K562 (cell line): ENCODE results near the gene REC8. TPM values are rescaled to one million over a fixed set of nuclear protein-coding genes. Genes with fewer than 3 reads are reported as not detected.

Experiments used
- ARHGAP35 ChIP-seq: fragments of 450-650 bp; IDR thresholded peaks from 2 replicates; pipeline ENCODE4 v1.6.1; 2018; ENCODE audit not compliant: partially characterized antibody
- HNRNPK ChIP-seq: fragments of 200-400 bp; formaldehyde crosslinking; IDR thresholded peaks from one replicate; pipeline ENCODE4 v1.6.1; 2018; ENCODE audit warnings: mild to moderate bottlenecking, low read depth, low read length; ENCODE audit not compliant: poor library complexity, severe bottlenecking
- MED1 ChIP-seq: sonication (generic); formaldehyde crosslinking; IDR thresholded peaks from 2 replicates; pipeline ENCODE4 v1.8.1; 2023; ENCODE audit warnings: missing genetic modification reagents, borderline replicate concordance
- MEIS2 ChIP-seq: fragments of 450-650 bp; IDR thresholded peaks from 2 replicates; pipeline ENCODE4 v1.6.1; 2014; ENCODE audit warnings: mild to moderate bottlenecking; ENCODE audit not compliant: partially characterized antibody
- PHF21A ChIP-seq: fragments of 450-650 bp; IDR thresholded peaks from 2 replicates; pipeline ENCODE4 v1.6.1; 2017; ENCODE audit warnings: low read depth, borderline replicate concordance
- RB1 ChIP-seq: fragments of 450-650 bp; IDR thresholded peaks from 2 replicates; pipeline ENCODE4 v1.6.1; 2017; ENCODE audit warnings: low read depth, mild to moderate bottlenecking
- SMARCC2 ChIP-seq: fragments of 450-650 bp; IDR thresholded peaks from 2 replicates; pipeline ENCODE4 v1.6.1; 2017; ENCODE audit warnings: antibody characterized with exemption, moderate library complexity, mild to moderate bottlenecking, low read depth
- TAF15 ChIP-seq: fragments of 200-400 bp; formaldehyde crosslinking; IDR thresholded peaks from 2 replicates; pipeline ENCODE4 v1.6.1; 2017; ENCODE audit warnings: mild to moderate bottlenecking, low read depth, low read length, moderate library complexity
- TFAM ChIP-seq: fragments of 250-450 bp; sonication (Bioruptor Pico); conservative IDR thresholded peaks from 2 replicates; pipeline ENCODE4 v1.5.0; 2021; ENCODE audit warnings: mild to moderate bottlenecking, moderate library complexity
- U2AF1 ChIP-seq: fragments of 200-400 bp; formaldehyde crosslinking; optimal IDR thresholded peaks from 2 replicates; pipeline ENCODE3; 2017; ENCODE audit warnings: mild to moderate bottlenecking, low read depth, low read length, moderate library complexity
- ZMIZ1 ChIP-seq, 2 experiments: fragments of 150-350 bp in 1 of 2; IDR thresholded peaks; 2 replicates each; pipeline ENCODE4 v1.6.1; 2012 to 2016; ENCODE audit warnings: low read depth in 2 of 2, low read length in 2 of 2, mild to moderate bottlenecking in 1 of 2, moderate library complexity in 1 of 2
- ZNF121 ChIP-seq: sonication (generic); formaldehyde crosslinking; conservative IDR thresholded peaks from 2 replicates; pipeline ENCODE4 v1.8.0; 2022; ENCODE audit warnings: missing genetic modification reagents
- ZNF609 ChIP-seq: sonication (generic); formaldehyde crosslinking; IDR thresholded peaks from 2 replicates; pipeline ENCODE4 v1.8.1; 2023; ENCODE audit warnings: missing genetic modification reagents, mild to moderate bottlenecking, borderline replicate concordance
- polyA plus RNA-seq, 8 experiments: library from polyadenylated mRNA; depleted of rRNA in 4 of 8; stranded (reverse) in 5 of 8; unstranded in 3 of 8; fragments of >200 nt; fragmentation: Nextera tagmentation in 2 of 8; fragmentation: Illumina TruSeq in 1 of 8; extraction: Ambion mirVana in 2 of 8; extraction: Trizol in 1 of 8; gene quantifications; 2 replicates each; pipeline versions ENCODE4 v1.2.1 to v1.2.3, GENCODE V29; 2011 to 2014; ENCODE audit warnings: inconsistent platforms in 1 of 8, missing spikeins in 1 of 8
- total RNA-seq, 7 experiments: library from RNA; depleted of rRNA in 6 of 7; stranded (reverse); fragments of >200 nt in 6 of 7; fragmentation: Illumina TruSeq in 2 of 7; extraction: Trizol in 2 of 7; gene quantifications; 2 replicates each; pipeline versions ENCODE4 v1.2.1 to v1.2.3, GENCODE V29; 2011 to 2021; ENCODE audit warnings: low replicate concordance in 1 of 7
- TF ChIP-seq, protein P1 (sequence below), 2 experiments: IDR thresholded peaks; 2 replicates each; pipeline ENCODE4 v1.6.1; 2011; ENCODE audit warnings: borderline replicate concordance in 1 of 2, control low read depth in 1 of 2, low read depth in 1 of 2, low read length in 1 of 2, mild to moderate bottlenecking in 1 of 2, mixed read lengths in 1 of 2, moderate library complexity in 1 of 2; ENCODE audit not compliant: insufficient read depth in 1 of 2, insufficient read length in 1 of 2, poor library complexity in 1 of 2, severe bottlenecking in 1 of 2; ENCODE audit errors: extremely low read depth in 1 of 2
- TF ChIP-seq, protein P2 (sequence below): sonication (generic); formaldehyde crosslinking; IDR thresholded peaks from 2 replicates; pipeline ENCODE4 v1.8.1; 2023; ENCODE audit warnings: mild to moderate bottlenecking, missing genetic modification reagents, moderate library complexity

REC8 gene
- total and polyA plus RNA-seq, 9 of the 15 experiments (the other 6 are each of a cell fraction or from before 2014, with no cell fraction given): 0.11 to 2.5 (median 0.85) TPM

GRCh38 chr14:24135834-24136683 is 35.8 kb upstream of the REC8 start, which contains the start of gene PSME1 (continued):
- TF ChIP-seq, protein P1, sequence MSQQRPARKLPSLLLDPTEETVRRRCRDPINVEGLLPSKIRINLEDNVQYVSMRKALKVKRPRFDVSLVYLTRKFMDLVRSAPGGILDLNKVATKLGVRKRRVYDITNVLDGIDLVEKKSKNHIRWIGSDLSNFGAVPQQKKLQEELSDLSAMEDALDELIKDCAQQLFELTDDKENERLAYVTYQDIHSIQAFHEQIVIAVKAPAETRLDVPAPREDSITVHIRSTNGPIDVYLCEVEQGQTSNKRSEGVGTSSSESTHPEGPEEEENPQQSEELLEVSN (IDR thresholded peaks at IDR 0.05; ENCODE audit: borderline replicate concordance in 1 of 2, extremely low read depth in 1 of 2, insufficient read depth in 1 of 2, insufficient read length in 1 of 2, low read depth in 1 of 2, low read length in 1 of 2, poor library complexity in 1 of 2, severe bottlenecking in 1 of 2): peak; percentile 20 to 83
- no peak for TF ChIP-seq ZNF121 (CRISPR knock-in tag)
- no peak for TF ChIP-seq TFAM (CRISPR knock-in tag)
- TF ChIP-seq ARHGAP35: no peak
- no peak for TF ChIP-seq MED1
- TF ChIP-seq, protein P2, sequence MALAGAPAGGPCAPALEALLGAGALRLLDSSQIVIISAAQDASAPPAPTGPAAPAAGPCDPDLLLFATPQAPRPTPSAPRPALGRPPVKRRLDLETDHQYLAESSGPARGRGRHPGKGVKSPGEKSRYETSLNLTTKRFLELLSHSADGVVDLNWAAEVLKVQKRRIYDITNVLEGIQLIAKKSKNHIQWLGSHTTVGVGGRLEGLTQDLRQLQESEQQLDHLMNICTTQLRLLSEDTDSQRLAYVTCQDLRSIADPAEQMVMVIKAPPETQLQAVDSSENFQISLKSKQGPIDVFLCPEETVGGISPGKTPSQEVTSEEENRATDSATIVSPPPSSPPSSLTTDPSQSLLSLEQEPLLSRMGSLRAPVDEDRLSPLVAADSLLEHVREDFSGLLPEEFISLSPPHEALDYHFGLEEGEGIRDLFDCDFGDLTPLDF: no peak
- peak; percentile 33; the same call in 1 of the 2 replicates for TF ChIP-seq RB1
- no peak for TF ChIP-seq HNRNPK
- no peak for TF ChIP-seq TAF15
- no peak for TF ChIP-seq SMARCC2
- TF ChIP-seq MEIS2: no peak
- TF ChIP-seq U2AF1: no peak
- TF ChIP-seq ZMIZ1 (IDR thresholded peaks at IDR 0.05; ENCODE audit: low read depth in 2 of 2, low read length in 2 of 2): no peak
- TF ChIP-seq ZNF609: no peak
- TF ChIP-seq PHF21A: no peak
